ENCODE results near the gene CCR8.

GRCh38 chr3:39315420-39315819 lies 14.1 kb upstream of the CCR8 start:
- TF ChIP-seq EP300 (IDR thresholded peaks at IDR 0.05) (no peak), POLR2A (IDR thresholded peaks at IDR 0.05) (no peak), CTCF (IDR thresholded peaks at IDR 0.05) (no peak), POLR2AphosphoS5 (IDR thresholded peaks at IDR 0.05) (no peak)
